GM08714 (cell line): ENCODE results near the gene MED6.

ENCODE experiments used
- H3K4me3 ChIP-seq: fragments of 200-500 bp; sonication (Bioruptor generic); 2 replicates; pipeline ENCODE4 v1.5.1; 2014; ENCODE audit warnings: mild to moderate bottlenecking, low read length, inconsistent platforms
- ZNF274 ChIP-seq: IDR thresholded peaks from 2 replicates; pipeline ENCODE4 v1.6.1; 2012; ENCODE audit warnings: mild to moderate bottlenecking, low read depth, low read length

The MED6 gene, protein sequence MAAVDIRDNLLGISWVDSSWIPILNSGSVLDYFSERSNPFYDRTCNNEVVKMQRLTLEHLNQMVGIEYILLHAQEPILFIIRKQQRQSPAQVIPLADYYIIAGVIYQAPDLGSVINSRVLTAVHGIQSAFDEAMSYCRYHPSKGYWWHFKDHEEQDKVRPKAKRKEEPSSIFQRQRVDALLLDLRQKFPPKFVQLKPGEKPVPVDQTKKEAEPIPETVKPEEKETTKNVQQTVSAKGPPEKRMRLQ

DNA sequence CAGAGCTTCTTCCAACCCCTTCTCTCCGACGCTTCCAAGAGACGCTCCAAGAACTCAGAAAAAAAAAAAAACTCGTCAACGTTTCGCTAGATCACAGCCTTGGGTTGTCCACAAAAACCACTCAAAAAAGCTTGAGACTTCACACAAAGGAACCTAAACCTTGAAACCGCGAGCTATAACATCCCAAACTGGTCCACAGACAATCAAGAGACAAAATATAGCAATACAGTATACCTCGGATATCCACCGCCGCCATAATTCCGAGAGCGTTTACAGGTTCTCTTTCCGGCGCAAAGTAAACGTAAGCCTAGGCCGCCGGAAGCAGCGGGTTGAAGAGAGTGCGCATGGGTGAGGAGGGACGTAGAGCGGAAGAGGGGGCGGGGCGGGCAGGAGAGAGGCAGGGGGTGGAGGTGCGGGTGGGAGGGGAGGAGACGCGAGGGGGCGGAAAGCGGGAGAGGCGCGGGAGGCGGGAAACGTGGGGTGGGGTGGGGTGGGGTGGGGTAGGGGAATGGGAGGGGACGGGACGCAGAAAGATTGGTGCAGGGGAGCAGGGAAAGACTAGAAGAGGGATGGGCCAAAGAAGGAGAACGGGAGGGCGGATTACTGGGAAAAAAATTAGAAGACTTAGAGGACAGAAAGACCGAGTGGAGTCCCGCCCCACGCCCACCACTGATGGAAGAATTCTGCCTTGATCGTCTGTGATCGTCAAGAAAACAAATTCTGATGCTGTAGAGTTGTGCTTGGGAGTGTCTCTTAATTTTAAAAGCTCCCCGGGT is at the start of gene MED6:
Gene MED6, minus strand, starts transcription at position 274 of the 776 bp plus-strand sequence. Its CDS starts 18 bp downstream, at position 256.
- TF ChIP-seq ZNF274, result no peak

DNA sequence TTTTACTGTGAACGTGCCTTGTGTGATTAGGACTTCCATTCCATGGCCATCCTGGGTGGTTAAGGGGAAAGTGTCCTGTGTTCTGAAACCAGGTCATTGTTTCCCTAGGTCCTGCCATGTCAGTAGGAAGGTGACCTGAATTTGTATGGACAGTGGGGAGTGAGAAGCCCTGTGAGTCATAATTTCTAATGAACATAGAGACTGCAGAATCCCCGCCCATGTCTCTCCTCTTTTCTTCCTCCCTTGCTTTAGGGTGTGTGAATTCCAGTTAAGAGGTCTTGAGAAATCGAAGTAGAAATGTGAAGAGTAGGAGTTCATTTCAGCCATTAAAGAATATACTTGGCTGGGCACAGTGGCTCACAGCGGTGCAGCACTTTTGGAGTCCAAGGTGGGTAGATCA is 49.3 kb upstream of the MED6 start:
- TF ChIP-seq ZNF274, result no peak
- no peak overlapping the region for H3K4me3 ChIP-seq

More for the DNA sequence above, at the start of gene MED6:
- H3K4me3 ChIP-seq, result peak within 1 kb of the TSS; percentile 100

DNA sequence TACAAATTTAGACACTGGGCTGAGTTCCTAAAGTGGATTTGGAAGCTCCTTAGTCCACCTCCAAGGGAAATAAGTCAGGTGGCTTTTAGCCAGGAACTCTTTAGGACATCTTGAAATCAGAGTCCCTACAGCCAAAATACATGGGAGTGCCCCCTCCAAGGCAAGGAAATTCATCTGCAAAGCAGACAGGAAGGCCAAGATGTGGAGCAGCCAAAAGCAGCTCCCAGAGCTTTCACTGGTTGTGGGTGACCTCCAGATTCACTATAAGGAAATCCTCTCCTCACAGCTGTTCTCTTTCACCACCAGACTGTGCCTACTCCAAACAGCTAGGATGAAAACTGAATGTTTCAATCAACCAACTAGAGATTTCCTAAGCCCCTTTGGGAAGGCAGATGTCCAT is 47.9 kb upstream of the MED6 start:
- H3K4me3 ChIP-seq, result no peak overlapping the region
- TF ChIP-seq ZNF274, result no peak

DNA sequence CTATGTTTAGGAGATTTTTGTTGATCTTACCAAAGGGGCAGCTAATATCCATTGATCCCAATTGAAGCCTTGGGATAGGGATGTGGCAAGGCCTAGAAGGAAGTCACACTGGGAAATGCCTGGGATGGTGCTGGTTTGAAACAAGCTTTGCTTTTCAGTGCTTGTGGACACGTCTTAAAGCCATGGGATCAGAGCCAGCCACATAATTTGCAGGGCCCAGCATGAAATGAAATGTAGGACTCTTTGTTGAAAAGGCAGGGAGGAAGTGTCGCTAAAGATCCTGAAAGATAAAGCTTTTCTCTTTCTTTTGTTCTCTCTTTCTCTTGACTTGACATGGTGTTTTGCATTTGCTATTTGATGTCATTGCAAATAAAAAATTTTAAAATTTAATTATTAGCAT is 46.2 kb upstream of the MED6 start:
- H3K4me3 ChIP-seq, result no peak overlapping the region
- TF ChIP-seq ZNF274, result no peak

DNA sequence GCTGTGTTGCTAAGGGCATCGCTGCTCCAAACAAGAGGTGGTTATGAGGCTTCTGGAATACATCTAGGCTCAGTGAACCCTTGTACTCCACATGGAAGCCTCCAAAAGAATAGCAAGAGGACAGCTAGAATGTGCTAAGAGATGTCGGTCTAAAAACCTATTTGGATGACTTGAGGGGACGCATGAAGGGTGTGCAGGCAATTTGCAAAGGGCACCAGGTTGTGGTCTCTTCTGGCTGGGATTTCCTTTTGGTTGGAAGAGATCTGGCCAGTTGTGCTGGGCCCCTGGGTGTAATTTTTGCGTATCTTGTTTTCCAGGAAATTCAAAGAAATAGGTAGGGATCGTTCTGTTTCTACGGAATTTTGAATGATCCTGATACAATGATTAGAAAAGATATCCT is 45.4 kb upstream of the MED6 start:
- no peak overlapping the region for H3K4me3 ChIP-seq
- no peak for TF ChIP-seq ZNF274

DNA sequence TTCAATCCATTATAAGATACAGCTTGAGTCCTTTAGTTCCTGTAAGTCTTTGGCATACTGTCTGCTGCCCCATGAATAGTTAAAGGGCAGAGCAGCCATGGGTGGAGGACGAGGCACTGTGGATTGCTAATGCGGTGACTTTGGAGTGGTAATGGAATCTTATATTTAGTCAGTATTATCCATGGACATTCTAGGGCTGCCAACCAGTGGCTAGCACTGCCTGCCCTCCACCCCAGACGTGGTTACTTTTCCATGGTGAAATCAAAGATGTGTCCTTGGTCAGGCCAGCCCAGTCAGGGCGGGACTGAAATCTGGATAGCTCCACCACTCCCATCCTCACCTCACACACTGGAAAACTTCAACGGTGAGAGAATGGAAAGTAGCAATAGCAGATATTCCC is 43.5 kb upstream of the MED6 start:
- peak overlapping the region; percentile 73 for H3K4me3 ChIP-seq
- no peak for TF ChIP-seq ZNF274

DNA sequence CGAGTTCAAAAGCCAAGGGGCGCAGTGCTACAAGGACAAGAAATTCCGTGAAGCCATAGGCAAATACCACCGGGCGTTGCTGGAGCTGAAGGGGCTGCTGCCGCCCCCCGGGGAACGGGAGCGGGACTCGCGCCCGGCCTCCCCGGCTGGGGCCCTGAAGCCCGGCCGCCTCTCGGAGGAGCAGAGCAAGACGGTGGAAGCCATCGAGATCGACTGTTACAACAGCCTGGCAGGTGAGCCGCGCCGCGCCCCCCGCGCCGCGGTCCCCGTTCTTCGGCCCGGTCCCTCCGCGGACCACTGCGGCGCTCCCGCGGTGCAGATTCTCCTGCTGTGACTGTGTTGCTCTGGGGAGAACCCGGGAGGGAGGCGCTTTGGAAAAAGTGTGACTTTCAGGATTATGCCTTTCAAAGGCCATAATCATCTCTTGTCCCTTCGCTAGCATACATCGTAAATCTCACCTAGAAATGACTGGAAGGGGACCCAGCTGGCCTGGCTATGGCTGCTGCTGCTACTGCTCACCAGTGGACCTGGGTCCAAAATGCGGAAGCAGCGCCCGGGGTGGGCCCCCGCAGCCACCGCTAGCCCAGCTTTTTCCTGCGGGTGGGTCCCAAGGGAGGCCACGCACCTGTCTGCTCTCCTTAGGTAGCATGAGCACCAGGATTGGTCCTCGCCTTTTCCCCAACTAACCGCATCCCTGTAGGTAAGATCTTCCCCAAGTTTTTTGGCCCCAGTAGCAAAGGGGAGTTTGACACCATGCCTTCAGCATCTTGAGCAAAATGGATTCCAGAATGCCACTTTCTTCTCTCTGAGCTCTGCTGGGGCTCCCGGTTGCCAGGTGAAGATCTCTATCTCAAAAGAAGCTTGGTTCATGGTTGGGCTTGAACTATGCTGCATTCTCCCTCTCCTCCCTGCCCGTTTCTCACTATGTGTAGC is 42.1 kb upstream of the MED6 start:
- peak overlapping the region; percentile 73 for H3K4me3 ChIP-seq
- no peak for TF ChIP-seq ZNF274

DNA sequence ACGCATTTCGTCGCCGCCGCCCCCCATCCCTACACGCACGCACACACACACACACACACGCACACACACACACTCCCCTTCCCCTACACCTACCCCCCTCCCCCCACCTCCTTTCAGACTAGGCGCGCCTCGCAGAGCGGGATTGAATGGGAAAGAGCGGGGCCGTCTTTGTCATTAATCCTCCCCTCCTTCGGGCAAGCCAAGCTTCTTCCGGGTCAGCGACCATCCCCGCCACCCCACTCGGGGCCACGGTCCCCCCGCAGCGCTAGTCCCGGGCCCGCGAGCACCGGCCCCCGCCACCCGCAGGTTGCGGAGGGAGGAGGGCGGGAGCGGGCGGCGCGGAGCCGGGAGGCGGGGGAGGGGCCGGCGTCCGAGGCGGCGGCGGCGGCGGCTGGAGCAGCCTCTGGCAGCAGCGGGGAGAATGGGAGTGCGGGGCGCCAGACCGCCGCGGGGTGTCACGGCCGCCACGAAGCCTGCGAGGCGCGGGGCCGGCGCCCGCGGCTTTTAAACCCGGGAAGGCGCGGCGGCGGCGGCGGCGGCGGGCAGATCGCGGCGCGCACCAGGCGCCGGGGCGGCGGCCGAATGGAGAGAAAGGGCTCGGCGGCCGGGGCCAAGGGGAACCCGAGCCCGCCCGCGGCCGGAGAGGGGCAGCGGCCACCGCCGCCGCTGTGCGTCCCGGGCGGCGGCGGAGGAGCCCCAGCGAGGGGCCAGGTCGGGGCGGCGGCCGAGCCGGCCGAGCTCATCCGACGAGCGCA is 41.3 kb upstream of the MED6 start, which contains the start of gene TTC9:
Gene TTC9, plus strand, starts transcription at position 369 of the 755 bp plus-strand sequence. Its CDS starts 214 bp downstream, at position 583.
- TF ChIP-seq ZNF274, result no peak
- peak within 1 kb of the TSS; percentile 73 for H3K4me3 ChIP-seq

DNA sequence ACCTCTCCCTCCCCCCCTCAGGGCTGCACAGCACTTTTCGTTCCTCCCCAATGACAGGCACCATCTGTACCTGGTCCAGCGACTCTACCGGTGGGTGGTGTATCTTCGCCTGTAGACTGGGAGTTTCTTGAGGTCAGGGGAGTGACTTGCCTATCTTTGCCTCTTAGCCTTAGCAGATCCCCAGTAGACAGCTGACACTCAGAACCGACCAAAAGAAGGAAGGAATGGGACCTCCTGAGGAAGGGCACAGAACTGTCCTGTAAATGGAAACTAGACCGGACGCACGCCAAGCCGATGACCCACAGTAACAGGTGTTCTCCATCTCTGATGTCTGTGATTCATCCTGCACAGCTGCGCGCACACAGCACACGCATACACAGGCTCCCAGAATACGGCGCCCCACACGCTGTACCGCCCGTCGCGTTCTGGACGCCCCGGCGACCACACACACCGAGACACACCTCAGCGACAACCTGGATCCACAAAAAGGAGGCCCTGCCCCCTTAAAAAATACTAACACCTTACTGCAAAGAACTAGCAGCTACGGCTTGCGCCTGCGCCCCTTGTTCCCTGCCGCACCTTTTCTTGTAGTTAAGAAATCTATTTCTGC is 40.6 kb upstream of the MED6 start:
- peak overlapping the region; percentile 73 for H3K4me3 ChIP-seq
- TF ChIP-seq ZNF274, result no peak

DNA sequence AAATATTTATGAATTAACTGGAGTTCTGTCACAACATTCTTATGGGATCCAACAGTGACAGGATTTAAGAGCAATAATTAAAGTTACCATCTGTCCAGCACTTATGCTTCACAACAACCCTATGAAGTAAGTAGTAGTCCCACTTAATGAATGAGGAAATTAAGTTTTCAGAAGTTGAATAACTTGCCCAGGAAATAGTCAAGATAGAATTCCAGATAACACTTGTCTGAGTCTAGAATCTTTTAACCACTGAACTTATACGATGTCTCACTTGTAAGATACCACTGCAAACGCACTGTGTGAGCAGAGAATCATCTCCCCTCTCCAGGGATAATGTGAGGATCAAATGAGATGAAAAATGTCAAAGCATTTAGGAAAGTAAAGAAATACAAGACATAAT is 38.0 kb upstream of the MED6 start:
- H3K4me3 ChIP-seq, result no peak overlapping the region
- no peak for TF ChIP-seq ZNF274

DNA sequence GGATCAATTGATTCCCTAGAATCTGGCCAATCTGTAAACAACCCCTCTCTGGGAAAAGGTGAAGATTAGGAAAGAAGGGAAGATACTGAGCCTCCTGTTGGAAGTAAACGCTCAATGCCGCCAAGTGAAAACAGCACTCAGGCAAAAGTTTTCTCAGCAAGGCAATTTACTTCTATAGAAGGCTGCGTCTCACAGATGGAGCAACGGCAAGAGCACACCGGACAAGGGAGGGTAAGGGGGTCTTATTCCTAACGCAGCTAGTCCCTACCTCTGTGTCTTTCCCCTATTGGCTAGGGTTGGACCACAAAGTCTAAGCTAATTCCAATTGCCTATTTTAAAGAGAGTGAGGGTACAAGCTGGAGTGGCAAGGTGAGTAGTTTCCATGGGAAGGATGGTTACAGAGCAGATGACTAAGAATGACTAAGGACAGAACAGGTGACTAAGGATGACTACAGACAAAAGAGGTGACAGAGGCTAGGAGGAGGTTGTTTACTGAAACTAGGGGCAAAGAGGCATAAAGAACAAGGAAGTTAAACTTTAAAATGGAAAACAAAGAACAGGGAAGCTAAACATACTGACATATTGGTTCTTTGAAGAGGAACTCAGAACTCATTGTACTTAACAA is 35.6 kb upstream of the MED6 start:
- TF ChIP-seq ZNF274, result no peak
- no peak overlapping the region for H3K4me3 ChIP-seq

DNA sequence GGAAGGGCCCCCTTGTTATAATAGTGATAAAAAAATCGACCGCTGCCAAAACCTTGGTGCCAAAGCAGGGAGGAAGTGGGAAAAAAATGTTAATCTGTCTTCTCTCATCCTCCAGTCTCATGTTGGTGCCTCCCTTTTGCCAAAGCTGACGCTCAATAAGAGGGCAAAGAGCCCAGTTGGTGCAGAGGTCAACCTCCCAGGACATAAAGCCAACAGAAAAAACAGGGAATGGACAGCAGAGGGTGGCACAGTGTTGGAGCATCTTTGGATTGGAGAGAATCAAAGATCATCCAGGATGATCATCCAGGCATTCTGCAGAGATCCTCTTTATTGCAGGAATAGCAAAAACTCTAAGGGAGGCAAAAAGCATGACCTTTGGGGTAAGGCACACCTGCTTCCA is 31.5 kb upstream of the MED6 start:
- H3K4me3 ChIP-seq, result no peak overlapping the region
- no peak for TF ChIP-seq ZNF274

DNA sequence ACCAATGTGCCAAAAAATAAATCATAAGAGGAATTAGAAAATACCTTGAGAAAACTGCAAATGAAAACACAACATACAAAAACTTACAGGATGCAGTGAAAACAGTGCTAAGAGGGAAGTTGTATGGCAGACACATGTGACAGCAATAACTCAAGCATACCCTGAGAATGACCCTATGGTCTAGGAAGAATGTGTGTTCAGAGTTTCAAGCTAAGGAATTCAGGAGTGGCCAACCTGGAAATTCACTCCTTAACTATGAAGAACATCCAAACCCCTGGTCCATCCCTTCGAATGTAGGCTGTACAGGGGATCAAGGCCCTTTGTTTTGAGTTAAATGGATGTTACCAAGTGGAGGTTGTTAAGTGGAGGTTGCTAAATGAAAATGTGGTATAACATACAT is 24.5 kb upstream of the MED6 start:
- TF ChIP-seq ZNF274, result no peak
- H3K4me3 ChIP-seq, result no peak overlapping the region
